Testis (tissue), 2 donors: Measurements from ENCODE around the gene TCP11L1.

Experiments used
- CTCF ChIP-seq, 3 experiments: fragments of 450-650 bp in 2 of 3; fragments of 200-600 bp in 1 of 3; sonication (generic) in 1 of 3; IDR thresholded peaks; one replicate each; pipeline ENCODE4 v1.5.1; 2016 to 2019; ENCODE audit warnings: antibody characterized with exemption in 3 of 3, mild to moderate bottlenecking in 2 of 3, moderate library complexity in 1 of 3
- POLR2A ChIP-seq: fragments of 450-650 bp; IDR thresholded peaks from one replicate; pipeline ENCODE4 v1.6.1; 2017; ENCODE audit warnings: antibody characterized with exemption, mild to moderate bottlenecking, moderate library complexity

GRCh38 chr11:33055375-33055774 is 16.0 kb downstream of the TCP11L1 start:
- no peak for TF ChIP-seq CTCF (IDR thresholded peaks at IDR 0.05)
- no peak for TF ChIP-seq POLR2A
